Measurements from ENCODE around the gene YPEL3.

The YPEL3 gene

DNA sequence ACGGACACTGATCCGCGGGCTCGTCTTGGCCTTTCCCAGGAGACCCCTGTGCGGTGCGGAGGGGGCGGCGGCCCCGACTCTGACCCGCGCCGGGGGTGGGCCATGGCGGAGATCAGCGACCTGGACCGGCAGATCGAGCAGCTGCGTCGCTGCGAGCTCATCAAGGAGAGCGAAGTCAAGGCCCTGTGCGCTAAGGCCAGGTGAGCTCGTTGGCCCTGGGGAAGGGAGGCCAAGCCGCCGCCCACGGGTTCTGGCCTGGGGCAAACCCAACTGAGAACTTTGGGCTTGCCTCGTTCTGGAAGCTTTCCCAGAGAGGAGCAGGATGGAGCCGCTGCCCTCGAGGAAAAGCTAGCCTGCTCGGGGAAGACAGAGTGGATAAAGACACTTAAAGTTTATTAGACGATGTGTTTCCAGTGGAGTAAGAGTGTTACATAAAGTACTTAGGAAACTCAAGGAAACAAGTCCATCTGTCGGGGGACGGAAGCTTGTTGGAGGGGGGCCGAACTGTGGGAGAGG, 19.7 kb downstream of the YPEL3 start:
- Histone ChIP-seq H3K4me1 (ENCODE audit: control insufficient read depth in 1 of 2, insufficient read depth in 2 of 2, low read length in 2 of 2) (peaks cover 4 to 10% of the 10 kb centered on the region in 2 experiments), H2BK5ac (ENCODE audit: low read depth, low read length, poor library complexity) (peak overlapping the region; percentile 76), H4K8ac (ENCODE audit: low read depth, low read length) (peak overlapping the region; percentile 69), H3K27ac (ENCODE audit: low read depth, low read length) (peak overlapping the region; percentile 4), H3K14ac (ENCODE audit: low read length) (peak overlapping the region; percentile 97), H3K23ac (ENCODE audit: low read length) (no peak overlapping the region), H2BK120ac (ENCODE audit: insufficient read depth, low read length, poor library complexity) (peak overlapping the region; percentile 33), H4K91ac (ENCODE audit: low read depth, low read length) (peak overlapping the region; percentile 86), H3K9me3 (ENCODE audit: insufficient read depth, low read depth, low read length) (no peaks in the 10 kb centered on the region), H3K27me3 (ENCODE audit: insufficient read depth, low read length) (no peaks in the 10 kb centered on the region), H2AK5ac (ENCODE audit: low read length) (peak overlapping the region; percentile 98), H3K18ac (ENCODE audit: low read length) (peak overlapping the region; percentile 80), H3K4me2 (ENCODE audit: low read length) (peak overlapping the region; percentile 65), H3K4ac (ENCODE audit: low read depth, low read length) (peak overlapping the region; percentile 100), H3K36me3 (ENCODE audit: control insufficient read depth in 1 of 2, insufficient read depth in 2 of 2, low read length in 2 of 2) (peaks cover 42% of the 10 kb centered on the region in 2 experiments), H3K9ac (ENCODE audit: low read length) (peak overlapping the region; percentile 97), H3K79me2 (ENCODE audit: control insufficient read depth, insufficient read depth, low read length, poor library complexity) (peaks cover 12% of the 10 kb centered on the region), H3K4me3 (ENCODE audit: low read depth, low read length) (peak overlapping the region; percentile 98), H2AFZ (ENCODE audit: insufficient read depth, low read length, poor library complexity) (peak overlapping the region; percentile 63), H2BK12ac (ENCODE audit: low read length) (peak overlapping the region; percentile 45), H3K79me1 (ENCODE audit: low read length) (peaks cover 5% of the 10 kb centered on the region), H4K12ac (ENCODE audit: low read depth, low read length) (peak overlapping the region; percentile 13)
- DNase-seq = peak in 1 of 2 donors; percentile 51
- no CpG with 5 or more reads among the region's 33 CpGs for WGBS (ENCODE audit: extremely low coverage, insufficient coverage, insufficient read length)

GRCh38 chr16:30075503-30076275, 20.3 kb downstream of the YPEL3 start, which contains the start of gene PPP4C:
TSS of gene PPP4C (plus strand) at chr16:30075994. CDS start at chr16:30076378, 384 bp downstream.
- H2BK120ac ChIP-seq (ENCODE audit: insufficient read depth, low read length, poor library complexity) = peak within 1 kb of the TSS; percentile 33
- no peak within 1 kb of the TSS for H3K23ac ChIP-seq (ENCODE audit: low read length)
- H3K36me3 ChIP-seq (ENCODE audit: control insufficient read depth in 1 of 2, insufficient read depth in 2 of 2, low read length in 2 of 2) = peaks cover 41% of the 10 kb centered on the region in 2 experiments
- peaks cover 5% of the 10 kb centered on the region for H3K79me1 ChIP-seq (ENCODE audit: low read length)
- no peaks in the 10 kb centered on the region for H3K27me3 ChIP-seq (ENCODE audit: insufficient read depth, low read length)
- H3K18ac ChIP-seq (ENCODE audit: low read length) = peak within 1 kb of the TSS; percentile 80
- H2AK5ac ChIP-seq (ENCODE audit: low read length) = peak within 1 kb of the TSS; percentile 98
- H3K9ac ChIP-seq (ENCODE audit: low read length) = peak within 1 kb of the TSS; percentile 97
- peak within 1 kb of the TSS; percentile 100 for H3K4ac ChIP-seq (ENCODE audit: low read depth, low read length)
- peak within 1 kb of the TSS; percentile 81 for H4K12ac ChIP-seq (ENCODE audit: low read depth, low read length)
- H4K8ac ChIP-seq (ENCODE audit: low read depth, low read length) = peak within 1 kb of the TSS; percentile 70
- H3K4me2 ChIP-seq (ENCODE audit: low read length) = peak within 1 kb of the TSS; percentile 70
- H3K4me1 ChIP-seq (ENCODE audit: control insufficient read depth in 1 of 2, insufficient read depth in 2 of 2, low read length in 2 of 2) = peaks cover 4 to 10% of the 10 kb centered on the region in 2 experiments
- DNase-seq = peak; percentile 89 to 91
- peaks cover 12% of the 10 kb centered on the region for H3K79me2 ChIP-seq (ENCODE audit: control insufficient read depth, insufficient read depth, low read length, poor library complexity)
- no CpG with 5 or more reads among the region's 67 CpGs for WGBS (ENCODE audit: extremely low coverage, insufficient coverage, insufficient read length)
- peak within 1 kb of the TSS; percentile 97 for H3K14ac ChIP-seq (ENCODE audit: low read length)
- H3K27ac ChIP-seq (ENCODE audit: low read depth, low read length) = peak within 1 kb of the TSS; percentile 32
- H3K4me3 ChIP-seq (ENCODE audit: low read depth, low read length) = peak within 1 kb of the TSS; percentile 98
- peak within 1 kb of the TSS; percentile 45 for H2BK12ac ChIP-seq (ENCODE audit: low read length)
- H2BK5ac ChIP-seq (ENCODE audit: low read depth, low read length, poor library complexity) = peak within 1 kb of the TSS; percentile 76
- H4K91ac ChIP-seq (ENCODE audit: low read depth, low read length) = peak within 1 kb of the TSS; percentile 86
- peak within 1 kb of the TSS; percentile 63 for H2AFZ ChIP-seq (ENCODE audit: insufficient read depth, low read length, poor library complexity)
- H3K9me3 ChIP-seq (ENCODE audit: insufficient read depth, low read depth, low read length) = no peaks in the 10 kb centered on the region

DNA sequence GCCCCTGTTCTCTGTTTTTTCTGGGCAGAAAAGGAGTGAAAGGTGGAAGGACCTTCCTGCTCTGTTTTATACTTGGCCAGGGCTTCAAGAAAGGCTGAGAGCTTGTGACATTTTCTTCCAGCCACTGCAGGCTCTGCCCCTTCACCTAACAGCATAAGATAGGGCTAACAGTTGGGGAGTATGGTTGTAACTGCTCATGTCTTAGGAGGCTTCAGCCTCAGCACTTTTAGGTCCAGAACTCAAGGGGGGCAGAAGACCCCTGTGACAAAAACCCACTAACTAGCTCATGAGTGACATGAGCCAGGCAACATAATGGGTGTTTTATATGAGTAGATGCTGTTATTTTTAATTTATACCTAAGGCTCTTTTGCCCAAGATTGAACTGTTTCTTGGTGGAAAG, 25.5 kb downstream of the YPEL3 start:
- Histone ChIP-seq H3K14ac (ENCODE audit: low read length) (no peak overlapping the region), H2BK120ac (ENCODE audit: insufficient read depth, low read length, poor library complexity) (no peak overlapping the region), H3K4ac (ENCODE audit: low read depth, low read length) (no peak overlapping the region), H3K4me2 (ENCODE audit: low read length) (no peak overlapping the region), H3K9ac (ENCODE audit: low read length) (no peak overlapping the region), H3K79me1 (ENCODE audit: low read length) (peaks cover 10% of the 10 kb centered on the region), H2BK12ac (ENCODE audit: low read length) (no peak overlapping the region), H4K8ac (ENCODE audit: low read depth, low read length) (no peak overlapping the region), H3K27ac (ENCODE audit: low read depth, low read length) (no peak overlapping the region), H2AK5ac (ENCODE audit: low read length) (no peak overlapping the region), H3K4me1 (ENCODE audit: control insufficient read depth in 1 of 2, insufficient read depth in 2 of 2, low read length in 2 of 2) (peaks cover 10 to 15% of the 10 kb centered on the region in 2 experiments), H4K91ac (ENCODE audit: low read depth, low read length) (no peak overlapping the region), H3K79me2 (ENCODE audit: control insufficient read depth, insufficient read depth, low read length, poor library complexity) (peaks cover 18% of the 10 kb centered on the region), H3K18ac (ENCODE audit: low read length) (no peak overlapping the region), H3K4me3 (ENCODE audit: low read depth, low read length) (no peak overlapping the region), H4K12ac (ENCODE audit: low read depth, low read length) (no peak overlapping the region), H3K27me3 (ENCODE audit: insufficient read depth, low read length) (no peaks in the 10 kb centered on the region), H3K9me3 (ENCODE audit: insufficient read depth, low read depth, low read length) (no peaks in the 10 kb centered on the region), H3K36me3 (ENCODE audit: control insufficient read depth in 1 of 2, insufficient read depth in 2 of 2, low read length in 2 of 2) (peaks cover 51 to 52% of the 10 kb centered on the region in 2 experiments), H2AFZ (ENCODE audit: insufficient read depth, low read length, poor library complexity) (no peak overlapping the region), H2BK5ac (ENCODE audit: low read depth, low read length, poor library complexity) (no peak overlapping the region), H3K23ac (ENCODE audit: low read length) (no peak overlapping the region)
- no peak for DNase-seq

GRCh38 chr16:30069611-30070462, 26.2 kb downstream of the YPEL3 start:
- H3K14ac ChIP-seq (ENCODE audit: low read length) = no peak overlapping the region
- H3K27me3 ChIP-seq (ENCODE audit: insufficient read depth, low read length) = no peaks in the 10 kb centered on the region
- H4K91ac ChIP-seq (ENCODE audit: low read depth, low read length) = no peak overlapping the region
- no peak for DNase-seq
- no peak overlapping the region for H2BK120ac ChIP-seq (ENCODE audit: insufficient read depth, low read length, poor library complexity)
- H3K9me3 ChIP-seq (ENCODE audit: insufficient read depth, low read depth, low read length) = no peaks in the 10 kb centered on the region
- no peak overlapping the region for H3K23ac ChIP-seq (ENCODE audit: low read length)
- peak overlapping the region; percentile 18 for H3K18ac ChIP-seq (ENCODE audit: low read length)
- H3K4me1 ChIP-seq (ENCODE audit: control insufficient read depth in 1 of 2, insufficient read depth in 2 of 2, low read length in 2 of 2) = peaks cover 10 to 12% of the 10 kb centered on the region in 2 experiments
- no peak overlapping the region for H4K12ac ChIP-seq (ENCODE audit: low read depth, low read length)
- no peak overlapping the region for H3K27ac ChIP-seq (ENCODE audit: low read depth, low read length)
- peaks cover 23% of the 10 kb centered on the region for H3K79me2 ChIP-seq (ENCODE audit: control insufficient read depth, insufficient read depth, low read length, poor library complexity)
- H3K4ac ChIP-seq (ENCODE audit: low read depth, low read length) = no peak overlapping the region
- H3K4me2 ChIP-seq (ENCODE audit: low read length) = no peak overlapping the region
- H4K8ac ChIP-seq (ENCODE audit: low read depth, low read length) = no peak overlapping the region
- no peak overlapping the region for H2BK12ac ChIP-seq (ENCODE audit: low read length)
- H2BK5ac ChIP-seq (ENCODE audit: low read depth, low read length, poor library complexity) = no peak overlapping the region
- peaks cover 51 to 52% of the 10 kb centered on the region in 2 experiments for H3K36me3 ChIP-seq (ENCODE audit: control insufficient read depth in 1 of 2, insufficient read depth in 2 of 2, low read length in 2 of 2)
- peaks cover 15% of the 10 kb centered on the region for H3K79me1 ChIP-seq (ENCODE audit: low read length)
- WGBS (ENCODE audit: extremely low coverage, insufficient coverage, insufficient read length) = no CpG with 5 or more reads among the region's 31 CpGs
- H2AFZ ChIP-seq (ENCODE audit: insufficient read depth, low read length, poor library complexity) = no peak overlapping the region
- H2AK5ac ChIP-seq (ENCODE audit: low read length) = no peak overlapping the region
- H3K4me3 ChIP-seq (ENCODE audit: low read depth, low read length) = no peak overlapping the region
- H3K9ac ChIP-seq (ENCODE audit: low read length) = no peak overlapping the region
